Measurements from ENCODE around the gene AKT3. TPM values are rescaled to one million over a fixed set of nuclear protein-coding genes. Genes with fewer than 3 reads are reported as not detected.

AKT3 gene
- total RNA-seq, 2 donors from 2014 or later, result 13.6 to 31.2 TPM

DNA sequence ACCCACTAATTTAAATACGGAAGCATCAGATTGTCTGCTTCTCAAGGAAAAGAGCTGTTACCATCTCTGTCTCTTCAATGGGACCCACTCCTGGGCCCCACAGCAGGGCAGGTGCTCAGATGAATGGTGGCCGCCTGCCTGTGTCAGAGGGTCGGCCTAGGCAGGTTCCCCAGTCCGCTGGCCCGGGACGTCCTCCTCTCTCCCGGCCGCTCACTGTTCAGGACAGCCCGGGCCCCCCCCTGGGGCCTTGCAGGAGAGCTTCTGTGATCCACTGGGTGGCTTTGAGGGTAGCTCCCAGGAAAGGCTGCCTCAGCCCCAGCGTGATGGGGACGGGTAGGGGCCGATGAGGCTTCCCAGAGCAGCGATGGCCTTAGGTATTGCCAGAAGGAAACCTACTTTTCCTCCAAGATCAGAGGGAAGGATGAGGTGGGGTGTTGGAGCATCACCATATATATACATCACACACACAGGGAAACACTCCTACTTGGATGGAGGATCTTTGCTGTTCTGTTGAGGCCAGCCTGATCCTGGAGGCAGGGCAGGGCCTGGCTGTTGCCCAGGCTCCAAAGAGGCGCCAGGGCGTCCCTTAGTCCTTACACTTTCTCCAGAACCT is 362.9 kb downstream of the AKT3 start:
- DNase-seq (ENCODE audit: low spot score), result no peak
- H3K4me1 ChIP-seq, result peaks cover 0 to 14% of the 10 kb centered on the region in 2 donors
- no peaks in the 10 kb centered on the region for H3K27me3 ChIP-seq
- no peaks in the 10 kb centered on the region for H3K36me3 ChIP-seq
- TF ChIP-seq CTCF (IDR thresholded peaks at IDR 0.05), result no peak
- H3K4me3 ChIP-seq, result no peak overlapping the region
- H3K9me3 ChIP-seq, result no peaks in the 10 kb centered on the region
- H3K27ac ChIP-seq, result no peak overlapping the region

GRCh38 chr1:243483952-243484351 is 366.1 kb downstream of the AKT3 start:
- no peak for DNase-seq (ENCODE audit: low spot score)
- H3K9me3 ChIP-seq, result no peaks in the 10 kb centered on the region
- H3K36me3 ChIP-seq, result no peaks in the 10 kb centered on the region
- no peak overlapping the region for H3K4me3 ChIP-seq
- no peak overlapping the region for H3K27ac ChIP-seq
- no peaks in the 10 kb centered on the region for H3K27me3 ChIP-seq
- peaks cover 0 to 22% of the 10 kb centered on the region in 2 donors for H3K4me1 ChIP-seq
- TF ChIP-seq CTCF (IDR thresholded peaks at IDR 0.05), result no peak

DNA sequence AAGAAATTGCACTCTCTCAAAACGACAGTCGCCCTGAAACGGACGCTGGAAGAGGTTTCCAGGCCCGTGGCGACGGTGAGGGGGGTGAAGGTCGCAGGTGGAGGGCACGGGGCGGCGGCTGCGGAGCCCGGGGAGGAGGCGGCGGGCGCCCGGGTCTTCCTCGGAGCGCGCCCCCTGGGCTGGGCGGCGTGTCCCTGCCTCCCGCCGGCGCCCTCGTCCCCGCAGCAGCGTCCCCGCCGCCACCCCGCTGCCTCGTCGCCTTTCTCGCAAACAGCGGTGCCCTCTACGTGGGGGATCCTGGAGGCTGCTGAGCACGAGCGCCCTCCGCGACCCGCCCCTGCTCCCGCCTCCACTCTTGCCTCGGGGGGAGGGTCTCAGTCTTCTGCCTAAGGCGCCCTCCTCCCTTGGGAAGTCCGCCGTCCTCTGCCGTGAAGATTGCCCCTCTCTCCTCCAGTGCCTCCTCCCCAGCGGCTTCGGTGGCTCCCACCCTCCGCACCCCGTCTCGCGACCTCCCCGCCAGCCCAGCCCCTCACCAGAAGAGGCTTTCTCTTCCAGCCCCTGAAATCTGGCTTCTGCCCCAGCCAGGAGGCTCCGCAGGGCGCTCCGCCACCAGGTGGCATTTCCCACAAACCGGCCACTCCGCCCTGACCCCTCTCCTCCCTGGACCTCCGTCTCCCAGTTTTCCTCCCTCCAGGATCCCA is 366.8 kb downstream of the AKT3 start:
- Histone ChIP-seq H3K36me3 (no peaks in the 10 kb centered on the region), H3K4me3 (peak overlapping the region; percentile 17 to 45), H3K9me3 (no peaks in the 10 kb centered on the region), H3K27ac (no peak overlapping the region), H3K4me1 (peaks cover 0 to 22% of the 10 kb centered on the region in 2 donors), H3K27me3 (no peaks in the 10 kb centered on the region)
- no peak for DNase-seq (ENCODE audit: low spot score)
- TF ChIP-seq CTCF (IDR thresholded peaks at IDR 0.05), result peak in 1 of 2 donors; percentile 31

- no peak for TF ChIP-seq CTCF (IDR thresholded peaks at IDR 0.05)
- Histone ChIP-seq H3K4me1 (peaks cover 0 to 22% of the 10 kb centered on the region in 2 donors), H3K27ac (no peak overlapping the region), H3K36me3 (no peaks in the 10 kb centered on the region), H3K4me3 (peak overlapping the region in 1 of 2 donors; percentile 45), H3K9me3 (no peaks in the 10 kb centered on the region), H3K27me3 (no peaks in the 10 kb centered on the region)
- no peak for DNase-seq (ENCODE audit: low spot score)
Observed at GRCh38 chr1:243482141-243483022, 367.7 kb downstream of the AKT3 start.

GRCh38 chr1:243481101-243481500 is 368.9 kb downstream of the AKT3 start:
- no peaks in the 10 kb centered on the region for H3K9me3 ChIP-seq
- no peak for TF ChIP-seq CTCF (IDR thresholded peaks at IDR 0.05)
- H3K27ac ChIP-seq, result no peak overlapping the region
- no peak overlapping the region for H3K4me3 ChIP-seq
- no peaks in the 10 kb centered on the region for H3K27me3 ChIP-seq
- H3K36me3 ChIP-seq, result no peaks in the 10 kb centered on the region
- no peak for DNase-seq (ENCODE audit: low spot score)
- peaks cover 0 to 22% of the 10 kb centered on the region in 2 donors for H3K4me1 ChIP-seq

All from right atrium auricular region (tissue), 2 donors.